NCI-H82 treated with DMSO at 0.1 percent for 48 hours (cell line): Measurements from ENCODE around the gene TAGLN.

Experiments
- DNase-seq: peaks from one replicate; lab custom pipeline; 2025; ENCODE audit not compliant: unreplicated experiment; lab: John Stamatoyannopoulos, UW

The TAGLN gene

DNA sequence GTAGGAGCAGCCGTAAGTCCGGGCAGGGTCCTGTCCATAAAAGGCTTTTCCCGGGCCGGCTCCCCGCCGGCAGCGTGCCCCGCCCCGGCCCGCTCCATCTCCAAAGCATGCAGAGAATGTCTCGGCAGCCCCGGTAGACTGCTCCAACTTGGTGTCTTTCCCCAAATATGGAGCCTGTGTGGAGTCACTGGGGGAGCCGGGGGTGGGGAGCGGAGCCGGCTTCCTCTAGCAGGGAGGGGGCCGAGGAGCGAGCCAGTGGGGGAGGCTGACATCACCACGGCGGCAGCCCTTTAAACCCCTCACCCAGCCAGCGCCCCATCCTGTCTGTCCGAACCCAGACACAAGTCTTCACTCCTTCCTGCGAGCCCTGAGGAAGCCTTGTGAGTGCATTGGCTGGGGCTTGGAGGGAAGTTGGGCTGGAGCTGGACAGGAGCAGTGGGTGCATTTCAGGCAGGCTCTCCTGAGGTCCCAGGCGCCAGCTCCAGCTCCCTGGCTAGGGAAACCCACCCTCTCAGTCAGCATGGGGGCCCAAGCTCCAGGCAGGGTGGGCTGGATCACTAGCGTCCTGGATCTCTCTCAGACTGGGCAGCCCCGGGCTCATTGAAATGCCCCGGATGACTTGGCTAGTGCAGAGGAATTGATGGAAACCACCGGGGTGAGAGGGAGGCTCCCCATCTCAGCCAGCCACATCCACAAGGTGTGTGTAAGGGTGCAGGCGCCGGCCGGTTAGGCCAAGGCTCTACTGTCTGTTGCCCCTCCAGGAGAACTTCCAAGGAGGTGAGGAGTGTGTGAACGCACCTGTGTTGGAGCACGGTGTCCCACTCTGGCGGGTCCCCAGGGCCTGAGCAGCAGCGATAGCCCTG is at the start of gene TAGLN:
TAGLN (plus strand) TSS at position 318 of the 863 bp plus-strand sequence. CDS start 3,644 bp downstream, outside the sequence.
- DNase-seq: no peak

DNA sequence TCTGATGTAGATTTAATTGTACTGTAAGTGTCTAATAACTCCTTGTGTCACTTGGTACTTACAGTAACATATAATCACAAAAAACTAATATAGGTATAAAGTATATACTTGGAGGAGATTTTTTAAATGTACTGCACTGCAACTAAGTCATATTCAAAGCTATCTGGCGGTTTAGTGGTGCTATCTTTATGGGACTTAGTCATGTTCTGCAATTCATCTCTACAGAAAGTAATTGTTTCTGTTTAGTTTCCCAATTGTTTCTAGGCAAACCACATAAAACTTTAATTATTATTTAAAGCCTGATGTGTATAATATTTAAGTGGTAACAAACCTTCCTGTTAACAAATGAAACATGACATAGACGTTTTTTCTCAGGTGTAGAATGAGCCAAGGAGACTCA is 47.1 kb upstream of the TAGLN start:
- DNase-seq: no peak

DNA sequence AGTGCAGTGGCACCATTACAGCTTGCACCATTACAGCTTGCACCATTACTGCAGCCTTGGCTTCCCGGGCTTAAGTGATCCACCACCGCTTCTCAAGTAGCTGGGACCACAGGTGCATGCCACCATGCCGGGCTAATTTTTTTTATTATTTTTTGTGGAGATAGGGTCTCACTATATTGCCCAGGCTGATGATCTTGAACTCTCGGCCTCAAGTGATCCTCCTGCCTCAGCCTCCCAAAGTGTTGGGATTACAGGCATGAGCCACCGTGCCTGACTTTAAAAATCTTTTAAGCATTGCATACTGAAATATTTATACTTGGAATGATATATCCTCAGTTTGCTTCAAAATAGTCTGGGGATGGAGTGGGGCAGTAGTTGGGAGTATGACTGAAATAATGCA is 44.7 kb upstream of the TAGLN start:
- DNase-seq: no peak

DNA sequence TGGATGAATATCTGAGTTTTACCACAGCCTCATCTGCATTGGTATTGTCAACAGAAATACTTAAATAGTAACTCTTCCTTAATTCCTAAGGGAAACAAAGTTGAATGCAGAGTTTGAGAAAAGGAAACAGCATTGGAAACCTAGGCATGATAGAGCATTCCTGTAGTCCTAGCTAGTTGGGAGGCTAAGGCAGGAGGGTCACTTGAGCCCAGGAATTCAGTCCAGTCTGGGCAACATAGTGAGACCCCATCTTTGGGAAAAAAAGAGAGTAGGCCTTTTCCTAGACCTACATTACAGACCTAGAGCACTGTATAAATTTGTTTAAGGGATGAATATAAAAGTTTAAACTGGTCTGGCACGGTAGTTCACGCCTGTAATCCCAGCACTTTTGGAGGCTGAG is 41.7 kb upstream of the TAGLN start:
- no peak for DNase-seq

DNA sequence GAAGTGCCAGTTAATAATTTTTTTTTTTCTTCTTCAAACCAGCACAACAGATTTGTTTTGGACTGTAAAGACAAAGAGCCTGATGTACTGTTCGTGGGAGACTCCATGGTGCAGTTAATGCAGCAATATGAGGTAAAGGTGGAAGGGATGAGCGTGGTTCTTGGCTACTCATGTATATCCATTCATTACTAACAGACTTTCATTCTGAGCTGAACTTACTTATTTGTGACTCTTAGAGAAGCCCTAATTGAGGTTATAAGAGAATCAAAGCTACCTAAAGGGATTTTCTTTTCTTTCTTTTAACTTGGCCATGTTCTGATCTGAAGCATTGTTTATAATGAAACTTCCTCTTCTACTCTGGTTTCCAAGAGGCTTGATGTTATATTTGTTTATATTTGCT is 39.3 kb upstream of the TAGLN start:
- DNase-seq: no peak

DNA sequence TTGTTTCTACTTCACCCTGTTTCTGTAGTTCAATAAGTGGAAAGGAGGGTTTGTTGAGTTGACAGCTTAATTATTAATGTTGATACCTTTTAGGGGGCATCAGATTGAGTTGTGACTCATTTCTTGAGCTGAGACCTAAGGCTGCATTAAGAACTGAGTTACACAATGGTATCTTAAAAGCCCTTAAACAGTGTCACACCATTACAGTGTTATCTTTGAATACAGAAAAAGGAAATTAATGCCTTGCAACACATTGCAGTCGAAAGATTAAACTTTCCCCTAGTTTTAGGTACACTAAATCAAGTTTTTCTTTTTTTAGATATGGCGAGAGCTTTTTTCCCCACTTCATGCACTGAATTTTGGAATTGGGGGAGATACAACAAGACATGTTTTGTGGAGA is 38.3 kb upstream of the TAGLN start:
- DNase-seq: no peak

DNA sequence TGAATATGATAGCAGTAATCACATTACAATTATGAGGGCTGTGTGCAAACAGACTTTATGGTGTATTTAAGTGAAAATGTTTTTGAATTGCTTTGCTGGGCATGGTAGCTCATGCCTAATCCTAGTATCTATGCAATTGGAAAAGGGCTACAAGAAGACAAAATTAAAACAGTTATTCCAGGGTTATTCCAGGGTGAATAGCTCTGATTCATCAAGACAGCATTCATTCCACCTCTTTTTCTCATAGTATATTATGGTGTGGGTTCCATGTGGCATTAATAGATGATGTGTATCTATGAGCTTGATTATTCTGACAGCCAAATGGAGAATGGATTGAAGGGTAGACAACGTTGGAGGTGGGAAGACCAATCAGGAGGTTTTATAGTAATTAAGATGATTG is 32.7 kb upstream of the TAGLN start:
- no peak for DNase-seq

DNA sequence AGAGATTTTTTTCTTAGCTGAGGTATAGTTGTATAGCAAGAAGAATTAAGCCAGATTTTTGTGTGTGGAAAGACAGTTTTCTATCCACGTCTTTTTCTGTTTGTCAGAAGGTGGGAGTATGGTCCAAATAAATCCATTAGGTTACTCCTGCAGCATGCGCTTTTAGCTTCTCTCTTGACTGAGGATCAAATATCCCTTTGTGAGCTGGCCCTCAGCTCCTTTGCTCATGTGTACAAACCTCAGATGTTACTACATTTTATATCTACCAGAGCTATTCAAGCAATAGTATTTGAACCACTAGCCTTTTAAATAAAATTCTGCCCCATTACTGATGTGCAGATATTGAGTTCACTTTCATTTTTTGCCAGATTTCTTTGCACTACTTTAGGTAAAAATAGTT is 29.4 kb upstream of the TAGLN start:
- DNase-seq: no peak

DNA sequence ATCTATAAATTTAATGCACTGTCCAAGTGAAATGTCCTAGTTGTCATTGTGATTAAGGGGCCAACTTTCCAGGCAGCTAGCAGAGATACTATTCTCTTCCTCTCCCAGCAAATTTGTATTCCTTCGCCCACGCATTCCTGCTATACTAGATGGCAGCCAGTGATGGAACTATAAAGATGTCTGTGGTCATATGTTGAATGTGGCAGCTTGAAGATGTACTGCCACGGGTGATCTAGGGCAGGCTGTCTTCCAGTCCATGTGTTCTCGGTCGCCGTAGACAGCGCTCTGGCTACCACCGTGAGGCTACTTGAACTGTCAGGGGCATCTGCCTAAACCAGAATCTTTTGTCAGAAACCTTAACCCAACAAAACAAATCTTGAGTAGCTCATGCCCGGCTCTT is 29.0 kb upstream of the TAGLN start:
- no peak for DNase-seq

DNA sequence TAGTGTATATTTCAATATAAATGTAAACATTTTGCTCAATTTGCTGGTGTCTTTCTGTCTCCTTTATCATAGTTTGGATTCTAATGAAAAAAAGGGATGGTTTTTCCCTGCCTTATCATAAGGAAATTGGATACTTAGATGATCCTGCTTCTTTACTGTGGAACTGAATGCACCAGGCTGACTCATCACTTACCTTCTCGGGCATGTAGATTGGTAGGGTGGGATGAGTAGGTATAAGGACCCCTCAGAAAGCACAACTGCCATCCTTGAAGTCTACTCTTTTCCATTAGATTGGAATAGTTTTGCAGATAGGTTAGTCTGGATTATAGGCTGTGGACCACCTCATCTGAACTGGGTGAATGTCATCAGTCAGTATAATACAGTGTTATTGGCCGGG is 28.2 kb upstream of the TAGLN start:
- DNase-seq: no peak

DNA sequence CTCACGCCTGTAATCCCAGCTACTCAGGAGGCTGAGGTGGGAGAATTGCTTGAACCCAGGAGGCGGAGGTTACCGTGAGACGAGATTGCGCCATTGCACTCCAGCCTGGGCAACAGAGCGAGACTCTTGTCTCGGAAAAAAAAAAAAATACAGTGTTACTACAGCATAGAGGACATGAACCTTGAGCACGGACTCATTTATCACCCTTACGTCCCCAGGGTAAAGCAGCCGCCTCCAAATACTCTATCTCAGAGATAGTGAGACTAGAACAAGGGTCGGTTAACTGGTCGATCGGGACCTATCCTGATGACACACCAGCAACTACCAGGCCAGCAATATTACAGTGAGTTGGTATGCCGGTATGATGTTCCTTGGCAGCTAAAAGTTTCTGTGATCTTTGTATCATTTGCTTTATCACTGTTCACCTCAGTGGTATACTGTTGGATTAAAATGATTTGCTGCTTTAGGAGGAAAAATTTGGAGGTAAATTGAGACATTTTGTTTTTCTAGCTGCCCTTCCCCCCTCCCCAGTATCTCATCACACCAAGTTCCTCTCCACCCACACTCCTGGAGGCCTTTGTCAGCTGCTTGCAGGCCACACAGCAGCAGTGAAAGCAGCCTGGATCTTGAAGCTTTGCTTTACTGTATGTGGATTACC is 27.6 kb upstream of the TAGLN start:
- DNase-seq: no peak

DNA sequence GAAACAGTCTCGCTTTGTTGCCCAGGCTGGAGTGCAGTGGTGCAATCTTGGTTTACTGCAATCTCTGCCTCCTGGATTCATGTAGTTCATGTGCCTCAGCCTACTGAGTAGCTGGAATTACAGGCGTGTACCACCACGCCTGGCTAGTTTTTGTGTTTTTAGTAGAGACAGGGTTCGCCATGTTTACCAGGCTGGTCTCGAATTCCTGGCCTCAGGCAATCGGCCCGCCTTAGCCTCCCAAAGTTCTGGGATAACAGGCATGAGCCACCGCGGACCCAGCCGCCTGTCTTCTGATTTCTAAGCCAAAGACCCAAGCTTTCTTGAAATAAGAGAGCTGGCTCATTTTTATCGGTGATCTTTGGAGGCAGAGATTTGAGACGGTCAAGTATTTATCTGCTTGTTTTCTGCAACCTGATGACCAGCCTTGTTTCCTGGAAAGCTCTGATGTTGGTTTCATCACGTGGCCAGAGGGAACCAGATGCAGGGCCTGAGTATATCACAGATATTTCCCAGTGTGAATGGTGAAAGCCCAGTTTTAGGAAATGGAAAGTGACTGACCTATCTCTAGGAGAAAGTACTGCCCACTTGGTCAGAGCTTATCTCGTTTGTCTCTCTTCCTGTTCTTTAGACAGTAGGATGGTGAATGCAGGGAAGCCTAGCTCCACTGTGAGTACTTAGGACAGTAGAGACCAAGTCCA is 26.3 kb upstream of the TAGLN start:
- no peak for DNase-seq

DNA sequence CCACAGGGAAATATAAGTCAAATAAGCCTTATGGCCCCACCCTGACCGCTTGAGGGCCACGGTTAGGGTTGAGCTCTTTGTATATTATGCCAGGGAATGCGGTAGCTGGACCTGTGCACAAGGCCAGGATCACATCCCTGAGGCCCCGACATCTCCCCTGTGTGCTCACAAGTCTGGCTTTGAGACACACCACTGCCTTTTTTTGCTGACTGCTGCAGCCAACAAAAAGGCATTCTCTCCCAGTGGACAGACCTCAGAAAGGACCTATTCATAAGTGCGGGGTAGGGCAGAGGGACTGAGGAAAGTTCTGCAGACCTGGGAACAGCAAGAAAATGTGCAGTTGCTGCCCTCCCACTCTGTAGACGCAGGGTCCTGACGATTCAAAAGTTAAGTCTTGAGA is 24.1 kb upstream of the TAGLN start:
- DNase-seq: no peak

DNA sequence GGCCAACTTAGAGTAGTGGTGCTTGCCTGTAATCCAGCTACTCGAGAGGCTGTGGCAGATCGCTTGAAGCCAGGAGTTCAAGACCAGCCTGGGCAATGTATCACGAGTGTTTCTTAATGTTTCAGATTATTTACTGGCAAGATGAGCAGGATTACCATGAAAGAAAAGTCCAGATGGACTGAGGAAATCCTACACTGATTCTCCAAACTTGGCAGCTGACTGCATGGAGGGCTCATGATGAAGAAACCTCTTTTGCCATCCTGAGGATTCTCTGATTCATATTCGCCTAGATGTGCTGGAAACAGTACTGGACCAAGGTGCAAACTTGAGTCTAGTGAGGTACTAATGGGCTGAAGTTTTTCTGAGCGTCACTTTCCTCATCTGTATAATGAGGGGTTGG is 23.4 kb upstream of the TAGLN start:
- DNase-seq: no peak

DNA sequence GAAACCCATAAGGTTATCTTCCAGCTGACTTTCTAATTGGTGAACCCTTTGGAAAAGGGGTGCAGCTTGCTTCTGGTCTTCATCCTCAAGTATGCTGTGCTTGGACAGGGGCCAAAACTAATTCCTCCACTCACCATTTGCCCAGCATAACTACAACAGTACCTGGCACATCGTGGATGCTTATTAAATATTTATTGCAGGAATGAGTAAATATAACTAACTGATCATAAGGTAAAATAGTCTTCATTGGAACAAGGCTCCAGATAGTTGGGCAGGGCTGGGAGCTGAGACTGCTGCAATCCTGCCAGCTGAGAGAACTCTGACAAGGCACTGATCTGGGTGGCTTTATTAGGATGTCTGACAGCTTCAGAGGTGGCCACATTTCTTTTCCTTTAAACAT is 23.0 kb upstream of the TAGLN start:
- no peak for DNase-seq

DNA sequence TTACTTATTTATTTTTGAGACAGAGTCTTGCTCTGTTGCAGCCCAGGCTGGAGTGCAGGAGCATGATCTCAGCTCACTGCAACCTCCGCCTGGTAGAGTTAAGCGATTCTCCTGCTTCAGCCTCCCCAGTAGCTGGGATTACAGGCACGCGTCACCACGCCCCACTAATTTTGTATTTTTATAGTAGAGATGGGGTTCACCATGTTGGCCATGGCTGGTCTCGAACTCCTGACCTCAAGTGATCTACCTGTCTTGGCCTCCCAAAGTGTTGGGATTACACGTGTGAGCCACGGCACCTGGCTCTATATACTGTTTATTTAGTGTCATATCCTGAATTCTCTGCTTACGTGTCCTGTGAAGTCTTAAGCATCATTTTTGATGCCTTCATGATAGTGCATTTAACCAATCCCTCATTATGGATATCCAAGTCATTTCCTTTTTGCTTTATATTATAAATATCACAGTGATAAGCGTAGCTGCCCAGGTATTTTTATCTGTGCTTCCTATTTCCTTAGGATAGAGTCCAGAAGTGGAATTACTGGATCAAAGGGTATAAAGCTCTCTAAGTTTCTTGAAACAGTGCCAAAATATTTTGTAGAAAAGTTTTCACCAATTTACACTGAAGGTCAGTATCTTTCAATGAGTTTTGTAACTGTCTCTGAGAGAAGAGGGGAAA is 21.5 kb upstream of the TAGLN start:
- DNase-seq: no peak

DNA sequence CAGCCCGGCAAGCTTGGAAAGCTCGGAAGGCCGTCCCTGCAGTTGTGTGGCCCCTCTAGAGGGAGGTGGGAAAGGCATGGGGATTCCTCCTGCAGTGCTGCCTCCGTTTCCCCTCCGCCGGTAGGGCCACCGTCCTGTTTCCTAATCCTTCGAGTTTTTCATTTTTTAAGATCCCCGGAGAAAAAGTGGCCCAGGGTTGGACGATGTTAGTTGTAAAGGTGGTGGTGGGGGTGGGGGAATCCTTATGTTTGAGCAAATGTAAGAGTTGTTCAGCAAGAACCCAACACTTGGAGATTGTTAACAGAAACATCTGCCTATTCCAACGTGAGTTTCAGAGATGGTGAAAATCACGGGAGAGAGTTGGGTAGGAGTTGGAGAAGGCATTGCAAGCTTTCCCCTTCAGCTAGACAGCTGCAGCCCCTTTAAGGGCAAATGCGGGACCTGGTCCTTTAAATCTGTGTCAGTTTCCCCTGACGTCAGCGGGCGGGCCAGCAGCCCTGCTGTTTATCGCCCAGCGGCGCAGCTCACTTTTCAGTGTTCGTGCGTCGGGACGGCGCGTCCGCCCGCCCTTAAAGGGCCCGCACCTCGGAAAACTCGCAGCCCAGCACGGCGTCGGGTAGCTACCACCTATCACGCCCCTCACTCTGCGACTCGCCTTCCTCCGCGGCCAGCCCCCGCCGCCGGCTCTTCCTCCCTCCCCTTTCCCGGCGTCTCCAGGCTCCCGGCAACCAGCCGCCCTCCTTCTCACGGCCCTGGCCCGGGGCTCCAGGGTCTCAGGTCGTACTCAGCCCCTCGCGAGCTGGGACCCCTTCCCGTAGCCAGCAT is 20.7 kb upstream of the TAGLN start, which contains the start of gene SIDT2:
SIDT2 (plus strand) TSS at position 534 of the 825 bp plus-strand sequence. CDS start 521 bp downstream, outside the sequence.
- DNase-seq: peak; percentile 69

DNA sequence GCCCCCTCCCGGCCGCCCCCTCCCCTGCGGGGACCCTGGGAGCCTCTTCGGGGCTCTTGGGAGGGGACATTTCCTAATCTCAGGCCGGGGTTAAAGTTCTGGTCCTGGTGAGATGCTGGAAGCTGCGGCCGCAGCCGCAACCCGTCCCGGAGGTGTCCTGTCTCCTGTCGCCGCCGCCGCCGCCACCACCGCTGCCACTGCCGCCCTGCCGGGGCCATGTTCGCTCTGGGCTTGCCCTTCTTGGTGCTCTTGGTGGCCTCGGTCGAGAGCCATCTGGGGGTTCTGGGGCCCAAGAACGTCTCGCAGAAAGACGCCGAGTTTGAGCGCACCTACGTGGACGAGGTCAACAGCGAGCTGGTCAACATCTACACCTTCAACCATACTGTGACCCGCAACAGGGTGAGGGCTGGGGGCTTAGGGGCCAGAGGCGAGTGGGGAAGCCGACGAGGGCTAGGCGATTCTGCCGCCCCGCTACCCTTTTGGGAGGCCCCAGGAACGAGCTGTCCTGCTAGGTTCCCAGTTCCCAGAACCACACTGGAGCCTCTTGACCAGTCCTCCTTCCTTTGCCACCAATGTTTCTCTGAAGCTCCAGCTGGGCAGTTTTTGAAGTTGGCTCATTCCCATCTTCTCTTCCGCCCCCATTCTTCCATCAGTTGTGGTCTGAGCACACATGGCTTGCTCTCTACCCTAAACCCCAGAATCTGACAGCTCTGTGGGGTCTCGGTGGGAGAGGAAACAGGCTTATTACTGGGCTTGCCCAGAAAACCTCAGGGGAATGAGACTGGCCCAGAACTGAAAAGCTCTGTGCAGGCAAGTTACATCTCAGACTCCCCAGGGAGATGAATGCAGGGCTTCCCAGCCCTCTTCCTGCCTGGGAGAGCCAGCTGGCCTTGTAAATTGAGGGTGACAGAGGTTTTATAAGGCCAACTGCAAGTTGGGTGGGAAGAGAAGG is 19.8 kb upstream of the TAGLN start:
- DNase-seq: peak; percentile 10

DNA sequence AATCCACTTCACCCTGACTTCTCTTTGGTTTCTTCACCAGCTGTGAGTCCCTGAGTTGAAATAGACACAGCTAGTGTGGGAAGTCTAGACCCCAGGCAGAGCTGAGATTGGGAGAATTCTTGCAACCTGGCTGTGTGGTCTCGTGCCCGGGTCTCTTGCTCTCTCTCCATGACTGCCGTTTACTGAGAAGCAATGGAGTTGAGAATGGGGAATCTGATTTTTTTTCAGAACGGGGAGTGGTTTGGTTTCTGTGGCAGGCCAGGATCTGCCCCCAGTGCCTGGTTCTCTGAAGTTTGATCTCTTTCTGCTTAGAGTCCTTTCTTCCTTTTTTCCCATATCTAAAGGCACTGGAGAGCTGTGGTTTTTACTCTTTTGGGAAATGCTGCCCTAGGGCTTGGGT is 19.1 kb upstream of the TAGLN start:
- DNase-seq: no peak
